ENCODE data around the gene DCTN2. TPM values are rescaled to one million over a fixed set of nuclear protein-coding genes. Genes with fewer than 3 reads are reported as not detected.

DCTN2 gene
- total RNA-seq, 1 donor from 2014 or later, result 107 TPM

GRCh38 chr12:57485695-57486094, 61.3 kb downstream of the DCTN2 start:
- Mint-ChIP-seq H3K36me3 (ENCODE audit: low read depth, unreplicated experiment) (peaks cover 12% of the 10 kb centered on the region), H3K4me1 (ENCODE audit: low read depth, unreplicated experiment) (peaks cover 23% of the 10 kb centered on the region), H3K9me3 (ENCODE audit: unreplicated experiment) (no peaks in the 10 kb centered on the region), H3K27ac (ENCODE audit: unreplicated experiment) (peak overlapping the region; percentile 62), H3K27me3 (ENCODE audit: low read depth, unreplicated experiment) (peaks cover 3% of the 10 kb centered on the region), H3K4me3 (ENCODE audit: unreplicated experiment) (no peak overlapping the region)
- H3K4me3 ChIP-seq (ENCODE audit: insufficient read depth, low read depth, low read length), result no peak overlapping the region
- no peak overlapping the region for H3K9ac ChIP-seq (ENCODE audit: low read length)
- peaks cover 12% of the 10 kb centered on the region for H3K36me3 ChIP-seq (ENCODE audit: insufficient read depth, low read length)
- DNase-seq (ENCODE audit: low read depth) (no peak), FAIRE-seq (no peak)
- peaks cover 29% of the 10 kb centered on the region for H3K79me2 ChIP-seq (ENCODE audit: insufficient read depth, low read length)
- H3K27me3 ChIP-seq (ENCODE audit: insufficient read depth, low read length), result peaks cover 6% of the 10 kb centered on the region
- no peak for TF ChIP-seq EZH2 (IDR thresholded peaks at IDR 0.05; ENCODE audit: insufficient read depth, low read length)
- no peak for TF ChIP-seq CTCF (IDR thresholded peaks at IDR 0.05; ENCODE audit: insufficient read depth, low read depth, low read length)
- no peak overlapping the region for H2AFZ ChIP-seq (ENCODE audit: low read depth, low read length)
- H3K9me3 ChIP-seq (ENCODE audit: insufficient read depth, low read depth, low read length), result no peaks in the 10 kb centered on the region
- H3K4me1 ChIP-seq (ENCODE audit: insufficient read depth, low read length), result peaks cover 16% of the 10 kb centered on the region
- no peak overlapping the region for H3K4me2 ChIP-seq (ENCODE audit: low read length)
- no peak overlapping the region for H3K27ac ChIP-seq (ENCODE audit: low read depth, low read length)
- H4K20me1 ChIP-seq (ENCODE audit: insufficient read depth, low read length), result peaks cover 20% of the 10 kb centered on the region

GRCh38 chr12:57483466-57483865, 63.5 kb downstream of the DCTN2 start:
- H3K4me3 ChIP-seq (ENCODE audit: insufficient read depth, low read depth, low read length), result no peak overlapping the region
- peak overlapping the region; percentile 75 for H3K27ac Mint-ChIP-seq (ENCODE audit: unreplicated experiment)
- TF ChIP-seq EZH2 (IDR thresholded peaks at IDR 0.05; ENCODE audit: insufficient read depth, low read length), result no peak
- no peak for TF ChIP-seq CTCF (IDR thresholded peaks at IDR 0.05; ENCODE audit: insufficient read depth, low read depth, low read length)
- peak overlapping the region; percentile 30 for H3K9ac ChIP-seq (ENCODE audit: low read length)
- no peak overlapping the region for H3K27ac ChIP-seq (ENCODE audit: low read depth, low read length)
- peak overlapping the region; percentile 42 for H3K4me2 ChIP-seq (ENCODE audit: low read length)
- H3K27me3 ChIP-seq (ENCODE audit: insufficient read depth, low read length), result peaks cover 9% of the 10 kb centered on the region
- H3K36me3 ChIP-seq (ENCODE audit: insufficient read depth, low read length), result no peaks in the 10 kb centered on the region
- H4K20me1 ChIP-seq (ENCODE audit: insufficient read depth, low read length), result peaks cover 2% of the 10 kb centered on the region
- H3K9me3 ChIP-seq (ENCODE audit: insufficient read depth, low read depth, low read length), result no peaks in the 10 kb centered on the region
- peaks cover 4% of the 10 kb centered on the region for H3K9me3 Mint-ChIP-seq (ENCODE audit: unreplicated experiment)
- H3K4me1 Mint-ChIP-seq (ENCODE audit: low read depth, unreplicated experiment), result peaks cover 22% of the 10 kb centered on the region
- peaks cover 3% of the 10 kb centered on the region for H3K36me3 Mint-ChIP-seq (ENCODE audit: low read depth, unreplicated experiment)
- H2AFZ ChIP-seq (ENCODE audit: low read depth, low read length), result peak overlapping the region; percentile 21
- peaks cover 8% of the 10 kb centered on the region for H3K79me2 ChIP-seq (ENCODE audit: insufficient read depth, low read length)
- DNase-seq (ENCODE audit: low read depth) (peak; percentile 80), FAIRE-seq (no peak)
- peaks cover 8% of the 10 kb centered on the region for H3K27me3 Mint-ChIP-seq (ENCODE audit: low read depth, unreplicated experiment)
- peaks cover 4% of the 10 kb centered on the region for H3K4me1 ChIP-seq (ENCODE audit: insufficient read depth, low read length)
- H3K4me3 Mint-ChIP-seq (ENCODE audit: unreplicated experiment), result no peak overlapping the region

- H3K36me3 ChIP-seq (ENCODE audit: insufficient read depth, low read length), result no peaks in the 10 kb centered on the region
- no peak overlapping the region for H3K4me2 ChIP-seq (ENCODE audit: low read length)
- H3K9ac ChIP-seq (ENCODE audit: low read length), result no peak overlapping the region
- TF ChIP-seq CTCF (IDR thresholded peaks at IDR 0.05; ENCODE audit: insufficient read depth, low read depth, low read length), result no peak
- TF ChIP-seq EZH2 (IDR thresholded peaks at IDR 0.05; ENCODE audit: insufficient read depth, low read length), result no peak
- H2AFZ ChIP-seq (ENCODE audit: low read depth, low read length), result no peak overlapping the region
- no peak for DNase-seq (ENCODE audit: low read depth)
- no peak overlapping the region for H3K4me3 ChIP-seq (ENCODE audit: insufficient read depth, low read depth, low read length)
- H3K4me1 ChIP-seq (ENCODE audit: insufficient read depth, low read length), result peaks cover 4% of the 10 kb centered on the region
- no peaks in the 10 kb centered on the region for H4K20me1 ChIP-seq (ENCODE audit: insufficient read depth, low read length)
- Mint-ChIP-seq H3K36me3 (ENCODE audit: low read depth, unreplicated experiment) (no peaks in the 10 kb centered on the region), H3K9me3 (ENCODE audit: unreplicated experiment) (peaks cover 4% of the 10 kb centered on the region), H3K27ac (ENCODE audit: unreplicated experiment) (peak overlapping the region; percentile 20), H3K4me3 (ENCODE audit: unreplicated experiment) (no peak overlapping the region), H3K4me1 (ENCODE audit: low read depth, unreplicated experiment) (peaks cover 31% of the 10 kb centered on the region), H3K27me3 (ENCODE audit: low read depth, unreplicated experiment) (peaks cover 19% of the 10 kb centered on the region)
- H3K9me3 ChIP-seq (ENCODE audit: insufficient read depth, low read depth, low read length), result no peaks in the 10 kb centered on the region
- H3K79me2 ChIP-seq (ENCODE audit: insufficient read depth, low read length), result no peaks in the 10 kb centered on the region
- no peak for FAIRE-seq
- H3K27me3 ChIP-seq (ENCODE audit: insufficient read depth, low read length), result peaks cover 11% of the 10 kb centered on the region
- no peak overlapping the region for H3K27ac ChIP-seq (ENCODE audit: low read depth, low read length)
Measured at GRCh38 chr12:57481671-57482070, 65.3 kb downstream of the DCTN2 start.

Measured in astrocyte (in vitro differentiated cells and primary cell).